Measurements from ENCODE around the gene SLIRP.
A peak's percentile ranks its signal among the peaks of the same experiment; 100 is the strongest.
"Not testable (repeated sequence)": the region's sequence is repeated elsewhere in the genome, so short reads cannot be mapped to it uniquely, and the experiment has no call there.

Gene SLIRP

GRCh38 chr14:77746064-77746702, 38.3 kb downstream of the SLIRP start:
- DNase-seq (ENCODE audit: low read depth), result no peak

- DNase-seq (ENCODE audit: low read depth), result not testable (repeated sequence)
These were observed 39.5 kb downstream of the SLIRP start for GRCh38 chr14:77747425-77747824.

- no peak for DNase-seq (ENCODE audit: low read depth)
These were observed 44.4 kb downstream of the SLIRP start for GRCh38 chr14:77752266-77752665.

GRCh38 chr14:77752799-77753516, 45.1 kb downstream of the SLIRP start:
- DNase-seq (ENCODE audit: low read depth), result no peak

GRCh38 chr14:77760381-77761204, 52.7 kb downstream of the SLIRP start, which contains the start of gene SNW1:
TSS of gene SNW1 (minus strand) at chr14:77761156. CDS start at chr14:77761127, 29 bp downstream.
- DNase-seq (ENCODE audit: low read depth), result peak; percentile 86

GRCh38 chr14:77761205-77761931, 53.5 kb downstream of the SLIRP start:
- DNase-seq (ENCODE audit: low read depth), result no peak

- no peak for DNase-seq (ENCODE audit: low read depth)
These were observed 55.4 kb downstream of the SLIRP start for GRCh38 chr14:77763316-77763715.

- DNase-seq (ENCODE audit: low read depth), result no peak
These were observed 56.1 kb downstream of the SLIRP start for GRCh38 chr14:77763978-77764377.

Data from activated T-helper 9 cell treated with anti-CD3 and anti-CD28 coated beads, Interleukin-2, amount 50 U/mL, for 16 hours (primary cell).